Measurements from ENCODE around the gene MORC2. TPM values are rescaled to one million over a fixed set of nuclear protein-coding genes. Genes with fewer than 3 reads are reported as not detected.

Gene MORC2
- total RNA-seq, 1 experiment from 2014 or later = 25.4 TPM

- no peak for TF ChIP-seq SP1 (IDR thresholded peaks at IDR 0.05; ENCODE audit: low read depth)
- no peak for TF ChIP-seq EZH2 (IDR thresholded peaks at IDR 0.05)
- no peak for TF ChIP-seq ATF3 (IDR thresholded peaks at IDR 0.05)
- TF ChIP-seq CBX3 (IDR thresholded peaks at IDR 0.05; ENCODE audit: low read depth) = no peak
- TF ChIP-seq ZBTB33 (IDR thresholded peaks at IDR 0.05; ENCODE audit: extremely low read depth, insufficient replicate concordance, low read length) = no peak
- no peak for TF ChIP-seq ZNF274 (IDR thresholded peaks at IDR 0.05; ENCODE audit: low read depth, low read length)
- TF ChIP-seq CEBPB (IDR thresholded peaks at IDR 0.05; ENCODE audit: low read depth) = no peak
- TF ChIP-seq EZH2phosphoT487 (IDR thresholded peaks at IDR 0.05; ENCODE audit: borderline replicate concordance) = no peak
- TF ChIP-seq FOSL1 (IDR thresholded peaks at IDR 0.05; ENCODE audit: low read depth) = no peak
Observed at GRCh38 chr22:30892286-30892685, 76.3 kb downstream of the MORC2 start (continued).

GRCh38 chr22:30891781-30892180 lies 76.8 kb downstream of the MORC2 start:
- H4K20me1 ChIP-seq (ENCODE audit: insufficient read depth) = no peaks in the 10 kb centered on the region
- no TSS peak for BruUV-seq (replicated peaks)
- H3K9me3 ChIP-seq (ENCODE audit: control insufficient read depth in 1 of 2, insufficient read depth in 1 of 2, low read depth in 1 of 2, low read length in 2 of 2) = no peaks in the 10 kb centered on the region
- DNase-seq (ENCODE audit: low read depth, low spot score) (no peak), ATAC-seq (no peak)
- H3K4me3 ChIP-seq (replicated peaks in 1 of 2; ENCODE audit: low read depth in 1 of 2, low read length in 2 of 2) = no peak overlapping the region
- ChIA-PET POLR2A (no interaction called here), RAD21 (ENCODE audit: low non-redundant PET in 1 of 2, low total read pairs in 2 of 2, uncharacterized antibody in 2 of 2, unreplicated experiment in 2 of 2) (no interaction called here), CTCF (interaction anchor here (1.3 to 3.2 kb wide), 2 partner anchors 77 to 128 kb away, joined by 3 to 19 read pairs; no protein-coding TSS in a partner anchor)
- TF ChIP-seq ELF1 (IDR thresholded peaks at IDR 0.05; ENCODE audit: borderline replicate concordance, low read depth) (no peak), SRF (IDR thresholded peaks at IDR 0.05; ENCODE audit: low read depth) (no peak), SIN3A (IDR thresholded peaks at IDR 0.05; ENCODE audit: low read depth) (no peak), FOSL1 (IDR thresholded peaks at IDR 0.05; ENCODE audit: low read depth) (no peak), EZH2 (IDR thresholded peaks at IDR 0.05) (no peak), ZNF274 (IDR thresholded peaks at IDR 0.05; ENCODE audit: low read depth, low read length) (no peak)
- no peaks in the 10 kb centered on the region for H3K4me1 ChIP-seq (ENCODE audit: control insufficient read depth in 1 of 2, insufficient read depth in 2 of 2, low read length in 2 of 2)
- H3K4me2 ChIP-seq (ENCODE audit: low read length) = no peak overlapping the region
- H3K79me2 ChIP-seq (ENCODE audit: insufficient read depth, low read length) = no peaks in the 10 kb centered on the region
- intact Hi-C loops (cut with micrococcal nuclease) = no loop called here
- H3K9ac ChIP-seq (ENCODE audit: low read length) = no peak overlapping the region
- H3K27me3 ChIP-seq (ENCODE audit: insufficient read depth, low read length) = no peaks in the 10 kb centered on the region
- H3K27ac ChIP-seq (ENCODE audit: low read depth, low read length) = no peak overlapping the region
- no peaks in the 10 kb centered on the region; a peak in 1 of 4 replicates for H3K36me3 ChIP-seq (ENCODE audit: control insufficient read depth in 1 of 2, insufficient read depth in 2 of 2, low read length in 2 of 2)
- H2AFZ ChIP-seq (ENCODE audit: low read depth, low read length, poor library complexity, severe bottlenecking) = no peak overlapping the region
- no peaks in the 10 kb centered on the region for H3K9me2 ChIP-seq (ENCODE audit: insufficient read depth)
